ENCODE results near the gene KIAA1328.

- TF ChIP-seq CTCF (conservative IDR thresholded peaks at IDR 0.05 in 1 of 2, IDR thresholded peaks at IDR 0.05 in 1 of 2; ENCODE audit: extremely low read depth in 1 of 2, insufficient read depth in 1 of 2, low read depth in 1 of 2, low read length in 2 of 2) (no peak), EZH2 (IDR thresholded peaks at IDR 0.05; ENCODE audit: borderline replicate concordance, low read length) (no peak)
Observed at GRCh38 chr18:36850527-36851201, 21.7 kb downstream of the KIAA1328 start.

All from mammary epithelial cell (primary cell).